Measurements from ENCODE around the gene GRM8.

The GRM8 gene

DNA sequence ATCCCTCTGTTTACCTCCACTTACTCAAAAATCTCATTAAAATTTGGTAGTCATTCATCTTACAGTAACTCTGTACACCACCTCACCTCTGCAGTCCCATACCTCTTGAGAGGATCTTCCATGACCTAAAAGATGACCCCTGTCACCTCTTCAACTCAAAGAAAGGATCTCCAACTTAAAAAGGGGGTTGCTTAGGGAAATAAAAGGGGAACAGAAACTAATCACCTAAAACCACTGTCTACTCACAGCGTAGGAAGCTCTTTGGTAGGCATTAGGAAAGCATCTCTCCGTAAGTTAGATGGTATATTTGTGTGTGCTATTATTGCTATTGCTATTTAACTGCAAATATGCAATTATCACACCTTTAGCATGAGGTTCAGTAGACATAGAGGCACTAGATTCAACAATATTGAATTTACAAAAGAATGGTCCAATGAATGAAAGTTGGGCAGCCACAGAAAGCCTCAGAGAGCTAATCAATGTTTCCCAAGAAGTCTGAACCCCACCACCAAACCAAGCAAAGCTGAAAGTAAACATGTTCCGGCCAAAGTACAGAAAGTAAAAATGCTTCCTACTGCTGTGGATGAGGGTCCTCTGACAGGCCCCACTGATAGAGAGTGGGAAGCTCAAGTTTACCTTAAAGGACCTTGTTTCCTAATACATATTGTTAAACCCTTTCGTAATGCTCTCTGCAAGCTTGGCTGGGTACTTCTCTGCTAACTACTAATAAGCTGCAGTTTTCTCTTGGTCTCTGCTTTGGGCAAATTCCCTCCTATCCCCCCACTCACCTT lies 105.8 kb downstream of the GRM8 start:
- DNase-seq (ENCODE audit: low read depth), result no peak

DNA sequence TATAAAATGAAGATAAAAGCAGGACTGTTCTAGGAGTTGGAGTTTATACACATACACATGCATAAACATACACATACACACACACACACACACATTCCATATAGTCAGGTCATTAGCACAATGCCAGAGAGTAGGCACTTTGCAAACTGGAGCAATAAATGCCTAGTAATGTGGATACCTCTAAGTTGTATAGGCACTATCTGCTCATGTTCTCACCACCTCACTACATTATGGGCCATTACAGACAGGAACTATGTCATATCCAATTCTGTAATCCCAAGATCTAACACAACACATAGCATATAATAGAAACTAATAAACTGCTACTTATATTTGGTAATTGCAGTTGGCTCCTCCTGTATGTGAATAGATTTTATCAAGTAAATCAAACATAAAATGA lies 115.6 kb downstream of the GRM8 start:
- no peak for DNase-seq (ENCODE audit: low read depth)

DNA sequence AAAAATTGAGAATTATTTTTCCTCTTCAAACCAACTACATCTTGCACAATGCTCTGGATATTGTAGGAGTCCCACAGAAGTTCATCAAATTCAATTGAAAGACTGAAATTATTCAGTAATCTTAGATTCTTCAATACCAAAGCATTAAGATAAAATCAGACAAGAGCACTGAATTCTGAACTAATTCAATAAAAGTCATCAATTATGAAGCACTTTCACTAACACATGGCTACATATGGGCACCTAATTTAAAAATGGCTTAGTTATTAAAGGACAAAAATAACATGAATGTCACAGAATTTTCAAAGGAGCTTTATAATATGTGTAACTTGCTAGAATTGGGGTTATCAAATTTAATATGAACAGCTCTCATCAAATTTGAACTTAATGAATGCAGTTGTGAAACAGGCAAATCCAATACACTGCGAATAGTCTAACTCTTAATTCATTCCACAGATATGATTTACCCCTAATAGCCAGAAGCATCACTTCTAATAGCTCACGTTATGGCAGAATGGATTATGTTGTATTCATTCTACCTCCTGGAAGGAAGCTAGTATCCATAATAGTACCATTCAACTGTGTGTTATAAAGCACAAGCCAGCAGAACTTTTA lies 116.8 kb downstream of the GRM8 start:
- no peak for DNase-seq (ENCODE audit: low read depth)

DNA sequence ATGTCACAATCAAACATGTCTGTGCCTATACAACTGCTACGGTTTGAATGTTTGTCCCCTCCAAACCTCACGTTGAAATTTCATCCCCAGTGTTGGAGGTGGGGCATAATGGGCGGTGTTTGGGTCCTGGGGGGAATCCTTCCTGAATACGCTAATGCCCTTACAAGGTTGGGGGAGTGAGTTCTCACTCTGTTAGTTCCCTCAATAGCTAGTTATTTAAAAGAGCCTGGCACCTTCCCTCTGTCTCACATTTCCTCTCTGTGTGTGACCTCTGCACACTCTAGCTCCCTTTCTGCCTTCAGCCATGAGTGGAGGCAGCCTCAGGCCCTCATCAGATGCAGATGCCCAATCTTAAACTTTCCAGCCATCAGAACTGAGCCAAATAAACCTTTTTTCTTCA lies 129.5 kb downstream of the GRM8 start:
- DNase-seq (ENCODE audit: low read depth), result no peak

DNA sequence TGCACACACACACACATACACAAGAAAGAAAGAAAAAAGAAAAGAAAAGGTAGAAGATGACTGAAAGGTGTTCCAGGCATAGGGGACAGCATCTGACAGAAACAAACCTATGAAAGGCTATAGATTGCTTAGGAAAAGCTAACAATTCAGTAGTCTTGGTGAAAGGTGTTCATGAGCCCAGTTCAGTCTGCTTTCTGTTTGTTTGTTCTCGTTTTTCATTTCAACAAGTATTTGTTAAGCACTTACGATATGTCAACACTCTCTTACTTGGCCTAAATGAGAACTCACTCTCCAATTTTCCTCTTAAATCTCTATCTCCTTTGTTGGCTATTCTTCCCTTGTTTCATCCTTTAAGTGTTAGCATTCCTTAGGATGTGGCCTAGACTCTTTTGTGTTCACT lies 133.2 kb downstream of the GRM8 start:
- DNase-seq (ENCODE audit: low read depth), result no peak

DNA sequence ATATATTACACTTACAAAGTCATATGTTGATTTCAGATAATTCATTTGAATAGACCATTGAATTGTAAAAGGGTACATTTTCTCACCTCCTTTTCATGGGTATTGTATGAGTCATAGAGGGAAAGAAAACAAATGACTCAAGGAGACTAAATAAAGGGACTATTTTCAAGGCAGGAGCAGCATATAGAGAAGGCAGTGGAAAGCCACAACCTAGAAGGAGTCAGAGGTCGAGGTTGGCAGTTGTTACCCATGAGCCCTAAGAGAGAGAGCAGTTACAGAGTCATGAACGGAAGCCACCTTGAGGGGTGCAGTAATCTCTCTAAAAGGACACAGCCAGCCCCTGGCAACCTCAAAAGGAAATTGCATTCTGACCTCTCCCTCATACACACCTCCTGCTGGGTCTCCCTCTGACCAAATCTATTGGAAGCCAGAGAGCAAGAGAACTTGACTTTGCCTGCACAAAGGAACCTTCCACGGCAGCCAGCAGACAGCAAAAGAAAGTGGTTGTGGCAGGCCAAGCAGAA lies 137.9 kb downstream of the GRM8 start:
- no peak for DNase-seq (ENCODE audit: low read depth)

DNA sequence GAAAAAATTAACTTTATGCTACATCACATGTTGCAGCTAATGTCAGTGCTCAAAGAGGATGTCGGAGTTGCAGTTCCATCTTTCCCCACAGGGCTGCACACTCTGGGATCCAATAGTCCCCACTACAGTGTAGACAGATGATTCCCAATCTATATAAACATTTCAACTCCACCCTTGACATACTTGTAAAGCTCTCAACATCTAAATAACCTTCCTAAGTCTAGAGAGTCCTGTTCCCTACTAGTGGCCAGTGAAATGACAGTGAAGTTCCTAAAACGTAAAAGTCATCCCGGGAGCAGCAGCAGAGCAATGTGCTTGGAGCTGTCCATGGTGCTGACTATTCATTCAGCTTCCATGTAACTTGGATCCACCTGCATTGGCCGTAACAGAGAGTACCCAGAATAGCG lies 145.1 kb downstream of the GRM8 start:
- DNase-seq (ENCODE audit: low read depth), result no peak

DNA sequence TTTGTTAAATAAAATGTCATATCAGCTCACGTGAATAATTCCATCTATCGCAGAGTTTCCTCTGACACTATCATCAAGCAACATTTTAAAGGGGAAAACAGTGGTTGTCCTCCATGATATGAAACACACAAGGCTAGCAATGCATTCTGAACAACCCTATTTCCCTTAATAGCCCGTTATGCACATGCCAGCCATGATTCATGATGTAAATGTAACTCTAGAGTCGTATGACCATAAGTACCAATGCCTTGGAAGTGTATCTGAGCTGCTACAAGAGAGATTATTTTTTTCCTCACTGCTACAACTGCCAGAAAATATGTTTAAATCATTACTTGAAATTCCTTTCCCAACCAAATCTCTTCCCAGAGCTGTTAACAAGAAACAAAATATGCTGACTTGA lies 159.4 kb downstream of the GRM8 start:
- DNase-seq (ENCODE audit: low read depth), result no peak

DNA sequence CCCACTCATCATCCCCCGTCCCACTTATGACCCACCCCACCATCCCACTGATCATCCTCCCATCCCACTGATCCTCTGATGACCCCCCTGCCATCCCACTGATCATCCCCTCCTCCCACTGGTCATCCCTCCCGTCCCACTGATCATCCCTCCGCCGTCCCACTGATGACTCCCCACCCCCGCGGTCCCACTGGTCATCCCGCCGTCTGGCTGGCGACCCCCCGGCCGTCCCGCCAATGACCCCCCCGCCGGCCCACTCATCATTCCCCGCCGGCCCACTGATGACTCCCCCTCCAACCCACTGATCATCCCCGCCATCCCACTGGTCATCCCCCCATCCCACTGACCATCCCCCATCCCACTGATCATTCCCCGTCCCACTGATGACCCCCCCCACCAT lies 161.1 kb downstream of the GRM8 start:
- no peak for DNase-seq (ENCODE audit: low read depth)

DNA sequence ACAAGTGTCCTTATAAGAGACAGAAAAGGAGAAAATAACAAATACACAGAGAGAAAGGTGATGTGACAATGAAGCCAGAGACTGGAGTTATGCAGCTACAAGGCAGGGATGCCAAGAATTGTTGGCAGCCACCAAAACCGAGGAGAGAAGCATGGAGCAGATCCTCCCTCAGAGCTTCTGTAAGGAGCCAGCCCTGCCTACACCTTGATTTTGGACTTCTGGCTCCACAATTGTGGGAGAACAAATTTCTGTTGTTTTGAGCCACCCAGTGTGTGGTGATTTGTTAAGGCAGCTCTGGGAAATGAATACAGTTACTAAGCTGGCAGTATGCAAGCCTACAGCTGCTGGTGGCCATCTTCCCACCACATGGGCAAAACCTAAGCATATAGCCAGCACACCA lies 163.6 kb downstream of the GRM8 start:
- DNase-seq (ENCODE audit: low read depth), result no peak

DNA sequence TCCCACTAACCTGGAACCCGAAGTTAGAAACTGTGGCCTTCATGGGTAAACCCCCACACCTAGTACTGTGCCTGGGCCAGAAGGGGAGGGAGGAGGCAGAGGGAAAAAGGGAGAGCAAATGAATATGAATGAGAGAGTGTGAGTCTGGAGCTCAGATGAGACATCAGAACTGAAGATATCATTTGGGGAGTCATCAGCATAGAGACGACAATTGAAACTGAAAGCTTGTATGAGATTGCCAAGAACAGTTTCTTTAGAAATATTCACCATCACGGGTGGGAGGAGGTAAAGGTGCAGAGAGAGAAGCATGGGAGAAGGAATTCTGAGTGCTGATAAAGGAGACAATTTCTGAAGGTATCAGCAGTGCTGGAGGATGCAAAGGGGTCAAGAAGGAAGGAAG lies 171.2 kb downstream of the GRM8 start:
- no peak for DNase-seq (ENCODE audit: low read depth)

DNA sequence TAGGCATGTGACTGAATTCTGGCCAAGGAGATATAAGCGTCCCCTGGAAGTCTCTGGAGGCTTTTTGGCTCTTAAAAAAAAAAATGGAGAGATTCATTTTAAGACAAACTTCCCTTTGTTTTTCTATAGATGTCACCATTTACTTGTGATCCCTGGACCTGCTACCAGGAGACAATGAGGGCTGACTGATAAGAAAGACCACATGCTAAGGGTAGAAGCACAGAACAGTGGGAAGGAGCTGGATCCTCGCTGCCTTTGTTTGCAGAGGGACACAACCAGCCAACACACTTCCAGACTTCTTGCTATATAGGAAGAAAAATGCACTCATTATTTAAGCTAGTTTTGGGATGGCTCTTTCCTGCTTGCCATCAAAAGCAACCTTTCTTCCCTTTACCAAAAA lies 172.2 kb downstream of the GRM8 start:
- DNase-seq (ENCODE audit: low read depth), result no peak

DNA sequence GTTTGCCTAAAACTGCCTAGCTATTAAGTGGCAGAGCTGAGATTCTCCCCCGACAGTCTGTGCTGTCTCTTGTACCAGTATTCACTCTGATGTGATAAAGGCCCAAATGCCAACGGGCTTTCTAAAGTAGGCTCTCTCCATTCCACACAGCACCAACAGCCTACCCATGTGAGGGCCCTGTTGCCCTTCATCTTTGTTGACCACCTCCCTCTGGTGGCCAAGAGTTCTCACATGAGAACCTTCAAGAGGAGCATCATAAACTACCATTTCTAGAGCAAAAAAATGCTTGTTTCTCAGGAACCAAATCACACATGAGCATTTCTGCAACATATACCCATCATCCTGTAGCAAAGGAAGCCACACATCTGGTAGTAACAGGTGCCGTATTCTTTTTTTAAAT lies 185.8 kb downstream of the GRM8 start:
- no peak for DNase-seq (ENCODE audit: low read depth)

DNA sequence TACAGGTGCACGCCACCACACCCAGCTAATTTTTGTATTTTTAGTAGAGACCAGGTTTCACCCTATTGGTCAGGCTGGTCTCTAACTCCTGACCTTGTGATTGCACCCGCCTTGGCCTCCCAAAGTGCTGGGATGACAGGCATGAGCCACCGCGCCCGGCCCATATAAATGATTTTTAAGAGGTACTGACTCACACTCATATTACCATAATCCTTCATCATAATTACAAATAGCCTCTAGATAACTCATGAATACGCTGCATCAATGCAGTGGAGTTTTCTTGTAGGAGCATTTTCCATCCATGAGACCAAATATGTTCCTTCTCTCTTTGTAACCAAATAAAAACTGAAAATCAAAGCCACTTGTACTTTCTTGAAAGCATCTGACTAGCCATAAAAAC lies 193.3 kb downstream of the GRM8 start:
- DNase-seq (ENCODE audit: low read depth), result no peak

DNA sequence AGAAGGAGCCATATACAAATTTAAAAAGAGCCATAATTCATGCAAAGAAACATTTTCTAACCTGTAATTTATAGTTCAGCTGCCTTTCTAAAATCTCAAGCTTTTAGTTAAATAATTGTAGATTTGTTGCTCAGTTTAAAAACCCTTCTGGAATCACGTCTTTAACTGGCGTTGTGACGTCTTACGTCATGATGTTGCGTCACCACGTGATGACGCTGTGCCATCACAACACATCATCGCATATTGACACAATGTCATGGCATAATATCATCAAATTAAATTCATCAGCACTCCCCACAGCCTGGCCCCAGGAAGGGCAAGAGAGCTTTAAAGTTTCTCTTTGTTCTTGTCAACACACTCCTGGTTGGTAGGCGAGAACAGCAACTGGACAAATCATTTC lies 194.8 kb downstream of the GRM8 start:
- no peak for DNase-seq (ENCODE audit: low read depth)

DNA sequence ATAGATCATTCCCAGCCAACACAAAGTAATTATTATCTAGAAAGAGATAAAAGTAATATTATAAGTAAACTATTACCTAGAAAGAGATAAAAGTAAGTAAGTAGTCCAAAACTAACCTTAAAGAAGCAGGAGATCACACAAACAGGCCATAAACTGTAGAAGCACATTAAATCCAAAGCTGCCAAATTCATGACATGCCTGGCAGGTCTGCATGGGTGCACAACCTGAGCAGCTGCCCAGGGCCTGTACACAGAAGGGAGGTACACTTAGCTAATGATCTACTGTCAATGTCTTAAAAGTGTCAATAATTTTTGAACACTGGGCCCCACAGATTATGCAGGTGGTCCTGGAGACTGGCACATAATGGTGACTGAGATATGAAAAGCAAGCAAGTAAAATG lies 196.5 kb downstream of the GRM8 start:
- DNase-seq (ENCODE audit: low read depth), result no peak

DNA sequence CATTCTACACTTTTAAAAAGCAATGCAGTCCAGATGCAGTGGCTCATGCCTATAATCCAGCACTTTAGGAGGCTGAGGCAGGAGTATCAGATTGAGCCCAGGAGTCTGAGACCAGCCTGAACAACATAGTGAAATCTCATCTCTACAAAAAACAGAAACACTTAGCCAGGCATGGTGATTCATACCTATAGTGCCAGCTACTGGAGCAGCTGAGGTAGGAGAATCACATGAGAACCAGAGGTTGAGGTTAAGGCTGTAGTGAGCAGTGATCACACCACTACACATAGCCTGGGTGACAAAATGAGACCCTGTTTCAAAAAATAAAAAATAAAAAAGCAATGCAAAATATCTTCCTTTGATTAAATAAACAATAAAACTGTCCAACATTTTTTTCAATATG lies 205.2 kb downstream of the GRM8 start:
- no peak for DNase-seq (ENCODE audit: low read depth)

DNA sequence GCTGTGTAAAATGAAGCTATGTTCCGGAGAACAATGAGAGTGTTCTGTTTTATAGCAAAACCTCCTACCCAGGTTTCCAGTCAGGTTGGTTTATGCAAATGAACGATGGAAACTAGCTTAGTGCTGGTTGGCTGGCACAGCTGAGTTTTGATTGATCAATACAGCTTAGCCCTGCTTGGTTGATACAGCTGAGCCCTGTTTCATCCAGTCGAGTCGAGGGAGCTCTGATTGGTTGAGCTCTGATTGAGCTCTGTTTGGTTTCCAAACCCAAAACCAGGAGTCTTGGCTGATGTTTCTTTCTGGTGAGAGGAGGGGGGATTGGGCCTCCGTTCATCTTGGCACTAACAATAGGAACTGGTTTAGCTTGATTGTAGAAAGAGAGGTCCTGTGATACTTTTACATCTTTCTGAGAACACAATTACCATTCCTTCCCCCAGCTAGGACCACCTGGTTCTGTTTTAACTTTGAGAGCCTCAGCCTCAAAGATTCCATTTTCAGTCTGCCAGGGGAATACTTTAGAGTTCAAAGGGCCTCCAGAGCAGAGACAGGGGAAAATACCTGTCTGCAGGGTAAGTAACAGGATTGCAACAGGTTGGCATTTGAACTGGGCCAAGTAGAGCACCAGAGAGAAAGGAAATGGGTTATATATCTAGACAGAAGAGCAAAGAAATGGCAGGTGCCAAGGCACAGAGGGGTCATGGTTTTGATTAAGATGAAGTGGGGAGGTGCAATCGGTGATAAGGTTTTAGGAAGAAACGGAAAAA lies 210.9 kb downstream of the GRM8 start:
- DNase-seq (ENCODE audit: low read depth), result no peak

DNA sequence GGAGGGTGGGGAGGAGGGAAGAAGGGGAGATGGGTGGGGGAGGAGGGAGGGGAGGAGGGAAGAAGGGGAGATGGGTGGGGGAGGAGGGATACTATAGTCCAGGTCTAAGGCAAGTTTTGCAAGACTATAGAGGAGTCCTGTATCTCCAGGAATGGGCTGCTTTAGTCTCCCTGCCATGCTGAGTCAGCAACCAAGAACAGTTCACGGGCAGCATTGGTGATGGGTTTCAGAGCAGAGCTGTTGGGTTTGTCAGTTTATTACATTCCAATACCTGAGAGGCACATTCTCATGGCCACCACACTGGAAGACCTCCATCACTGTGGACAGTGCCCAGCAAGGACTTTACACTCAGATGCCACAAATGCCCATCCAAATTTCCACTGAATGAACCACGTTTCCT lies 212.7 kb downstream of the GRM8 start:
- DNase-seq (ENCODE audit: low read depth), result no peak

DNA sequence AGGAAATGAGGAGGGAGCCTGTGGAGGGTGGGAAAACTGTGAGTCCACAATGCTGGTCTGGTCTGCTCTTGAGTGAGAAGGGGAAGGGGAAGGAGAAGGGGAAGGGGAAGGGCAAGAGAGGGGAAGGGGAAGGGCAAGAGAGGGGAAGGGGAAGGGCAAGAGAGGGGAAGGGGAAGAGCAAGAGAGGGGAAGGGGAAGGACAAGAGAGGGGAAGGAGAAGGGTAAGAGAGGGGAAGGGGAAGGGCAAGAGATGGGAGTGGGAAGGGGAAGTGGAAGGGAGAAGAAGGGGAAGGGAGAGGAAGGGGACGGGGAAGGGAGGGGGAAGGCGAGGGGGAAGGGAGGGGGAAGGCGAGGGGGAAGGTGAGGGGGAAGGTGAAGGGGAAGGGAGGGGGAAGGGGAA lies 213.2 kb downstream of the GRM8 start:
- DNase-seq (ENCODE audit: low read depth), result no peak

DNA sequence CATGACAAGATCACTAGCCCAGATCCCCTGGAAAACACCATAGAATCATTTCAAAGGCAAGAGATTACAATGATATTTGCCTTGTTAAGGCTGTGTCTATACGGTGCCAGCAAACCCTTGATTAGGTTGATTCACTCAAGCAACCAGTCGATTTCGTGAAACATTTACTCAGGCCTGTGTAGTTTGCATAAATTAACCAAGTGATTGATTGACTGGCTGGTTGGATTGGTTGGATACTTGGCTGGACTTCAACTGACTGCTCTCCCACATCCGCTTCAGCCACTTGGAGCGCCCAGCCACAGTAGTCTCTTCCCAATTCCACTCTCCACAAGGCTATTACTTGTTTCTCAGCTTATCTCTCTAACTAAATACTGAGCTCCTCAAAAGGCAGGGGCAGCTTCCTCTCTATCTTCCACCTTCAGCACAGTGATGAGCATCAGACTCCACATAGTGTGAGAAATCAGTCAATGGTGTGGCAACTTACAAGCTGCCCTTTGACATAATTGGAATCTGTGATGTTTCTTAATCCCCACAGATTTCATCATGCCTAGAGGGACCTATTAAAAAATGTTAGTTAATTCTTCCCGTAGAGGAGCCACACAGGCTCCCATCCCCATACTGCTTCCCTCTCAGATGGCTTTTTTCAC lies 217.4 kb downstream of the GRM8 start:
- DNase-seq (ENCODE audit: low read depth), result no peak

DNA sequence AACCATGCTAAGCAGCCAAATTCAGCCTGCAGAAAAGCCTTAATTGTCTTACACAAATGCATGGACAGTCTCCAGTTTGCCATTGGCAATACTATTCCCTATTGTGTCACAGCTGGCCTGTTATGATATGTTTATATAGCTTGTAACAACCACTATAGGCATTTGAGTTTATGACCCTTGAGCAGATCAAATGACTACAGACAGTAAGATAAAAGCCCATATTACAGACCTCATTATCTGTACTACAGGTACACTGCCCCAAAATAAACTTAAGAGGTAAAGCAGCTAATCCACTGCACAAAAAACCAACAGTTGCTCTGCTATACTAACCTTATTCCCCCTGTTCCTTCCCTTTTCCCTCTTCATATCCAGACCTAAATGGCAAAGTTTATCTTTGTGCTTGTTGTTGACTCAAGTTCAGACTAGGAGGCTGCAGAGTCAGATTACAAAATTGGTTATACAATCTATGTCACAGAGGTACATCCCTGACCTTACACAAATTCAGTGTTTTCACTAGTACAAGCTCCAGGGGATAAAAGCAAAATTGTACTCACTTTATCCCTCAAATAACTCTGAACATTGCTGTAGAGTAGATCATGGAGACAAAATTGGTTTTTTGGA lies 218.4 kb downstream of the GRM8 start:
- no peak for DNase-seq (ENCODE audit: low read depth)

All from stimulated activated CD8-positive, alpha-beta memory T cell treated with anti-CD3 and anti-CD28 coated beads, Interleukin-12 subunit alpha, Interleukin-12 subunit beta, amount 100 ng/mL, for 4 hours (primary cell).